A549 treated with CpdA at 1 μM for 4 hours (cell line): Measurements from ENCODE around the gene GMEB2. TPM values are rescaled to one million over a fixed set of nuclear protein-coding genes. Genes with fewer than 3 reads are reported as not detected.

Experiments used
- total RNA-seq: library from RNA; stranded (reverse); fragments of 200-300 nt; extraction: Qiagen RNA extraction; gene quantifications from 5 replicates; pipeline ENCODE4 v1.2.3, GENCODE V29; 2022; ENCODE audit warnings: low read depth

The GMEB2 gene
- 8.8 to 11.9 TPM (median 11.0 TPM) in 5 replicates for total RNA-seq

GRCh38 chr20:63626424-63627128, at the start of gene GMEB2:
TSS of gene GMEB2 (minus strand) at chr20:63627101. CDS start at chr20:63619397, 7,704 bp downstream.

GRCh38 chr20:63657937-63658748, 31.2 kb upstream of the GMEB2 start, which contains the start of gene RTEL1:
TSS of gene RTEL1 (plus strand) at chr20:63658312. CDS start at chr20:63659403, 1,091 bp downstream.

GRCh38 chr20:63653041-63653973, 26.4 kb upstream of the GMEB2 start, which contains the start of gene STMN3:
TSS of gene STMN3 (minus strand) at chr20:63653424. CDS start at chr20:63653345, 79 bp downstream.

GRCh38 chr20:63574156-63574828, 52.6 kb downstream of the GMEB2 start, which contains the start of gene HELZ2:
TSS of gene HELZ2 (minus strand) at chr20:63574239. CDS start at chr20:63572385, 1,854 bp downstream.

GRCh38 chr20:63553933-63554290, 73.0 kb downstream of the GMEB2 start, which contains the start of gene FNDC11:
TSS of gene FNDC11 (plus strand) at chr20:63554159. CDS start at chr20:63555664, 1,505 bp downstream.

GRCh38 chr20:63547725-63548480, 79.0 kb downstream of the GMEB2 start, which contains the start of gene SRMS:
TSS of gene SRMS (minus strand) at chr20:63547749. CDS start at chr20:63547463, 286 bp downstream.

Other genes starting within 250 kb of the GMEB2 start
- 0.50 to 0.68 TPM (median 0.60 TPM) in 5 replicates for gene KCNQ2, start 154.4 kb downstream of the GMEB2 start, total RNA-seq
- 136 to 164 TPM (median 141 TPM) in 5 replicates for gene EEF1A2, start 128.0 kb downstream of the GMEB2 start, total RNA-seq
- 277 to 347 TPM (median 317 TPM) in 5 replicates for gene PPDPF, start 106.3 kb downstream of the GMEB2 start, total RNA-seq
- 2.2 to 3.0 TPM (median 2.4 TPM) in 5 replicates for gene PTK6, start 89.7 kb downstream of the GMEB2 start, total RNA-seq
- gene SRMS, start 79.4 kb downstream of the GMEB2 start, total RNA-seq = not detected in 5 replicates
- 0.09 to 0.30 TPM (median 0.24 TPM) in 4 of 5 replicates, not detected in the other for gene FNDC11, start 72.9 kb downstream of the GMEB2 start, total RNA-seq
- 7.7 to 10.0 TPM (median 9.7 TPM) in 5 replicates for gene HELZ2, start 52.9 kb downstream of the GMEB2 start, total RNA-seq
- gene STMN3, start 26.3 kb upstream of the GMEB2 start, total RNA-seq = 7.4 to 10.9 TPM (median 9.6 TPM) in 5 replicates
- gene RTEL1, start 31.2 kb upstream of the GMEB2 start, total RNA-seq = 6.4 to 8.4 TPM (median 6.8 TPM) in 5 replicates
- 0.47 to 1.2 TPM (median 0.85 TPM) in 5 replicates for gene TNFRSF6B, start 69.6 kb upstream of the GMEB2 start, total RNA-seq
- gene ARFRP1, start 80.9 kb upstream of the GMEB2 start, total RNA-seq = 26.9 to 38.3 TPM (median 34.2 TPM) in 5 replicates
- 22.0 to 29.9 TPM (median 26.8 TPM) in 5 replicates for gene ZGPAT, start 80.9 kb upstream of the GMEB2 start, total RNA-seq
- 6.2 to 10.5 TPM (median 8.5 TPM) in 5 replicates for gene LIME1, start 109.6 kb upstream of the GMEB2 start, total RNA-seq
- gene SLC2A4RG, start 112.7 kb upstream of the GMEB2 start, total RNA-seq = 59.2 to 100 TPM (median 91.0 TPM) in 5 replicates
- gene ZBTB46, start 204.2 kb upstream of the GMEB2 start, total RNA-seq = 0.59 to 1.1 TPM (median 0.78 TPM) in 5 replicates
- gene ABHD16B, start 234.4 kb upstream of the GMEB2 start, total RNA-seq = 0.05 TPM in 1 of 5 replicates, not detected in the others
- gene TPD52L2, start 238.2 kb upstream of the GMEB2 start, total RNA-seq = 125 to 141 TPM (median 132 TPM) in 5 replicates